ENCODE measurements around the gene RRAD.

DNA sequence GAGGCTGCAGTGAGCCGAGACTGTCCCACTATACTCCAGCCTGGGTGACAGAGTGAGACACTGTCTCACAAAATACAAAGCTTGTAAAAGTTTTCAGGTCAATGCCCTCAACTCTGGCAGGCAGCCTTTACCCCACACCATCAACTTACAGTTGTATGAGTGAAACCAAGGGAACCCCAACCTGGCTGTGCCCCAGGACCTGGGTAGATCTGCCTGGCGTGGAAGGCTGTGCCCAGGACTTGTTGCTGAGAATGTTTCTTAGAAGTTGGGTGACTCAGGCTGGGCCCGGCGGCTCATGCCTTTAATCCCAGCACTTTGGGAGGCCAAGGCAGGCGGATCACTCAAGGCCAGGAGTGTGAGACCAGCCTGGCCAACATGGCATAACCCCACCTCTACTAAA lies 43.5 kb upstream of the RRAD start:
- TF ChIP-seq CTCF (IDR thresholded peaks at IDR 0.05; ENCODE audit: insufficient read depth, low read length) (no peak), REST (IDR thresholded peaks at IDR 0.05; ENCODE audit: insufficient replicate concordance, low read depth) (no peak)

Measured in HL-60 (cell line).